Brain pericyte (primary cell): ENCODE data around the gene RNASE8.

ENCODE experiments used
- DNase-seq: peaks from one replicate; pipeline ENCODE4 v3.0.0-alpha.2; 2012; ENCODE audit warnings: low read depth, low spot score

Gene RNASE8

DNA sequence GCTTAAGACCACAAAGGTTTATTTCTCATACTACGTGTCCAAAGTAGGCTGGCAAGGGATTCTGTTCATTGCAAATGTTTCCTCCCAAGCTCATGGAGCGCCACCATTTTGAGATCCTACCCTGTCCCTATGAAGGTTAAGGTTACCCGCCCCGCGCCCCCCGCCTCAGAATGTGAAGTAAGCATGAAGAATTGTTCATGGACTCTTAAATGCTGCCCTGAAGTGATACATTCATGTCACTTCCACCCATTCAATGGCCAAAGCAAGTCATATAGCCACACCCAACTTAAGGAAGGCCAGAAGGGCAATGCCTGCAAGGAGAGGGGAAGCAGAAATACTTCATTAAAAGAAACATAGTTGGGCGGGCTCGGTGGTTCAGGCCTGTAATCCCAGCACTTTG, 47.5 kb downstream of the RNASE8 start:
- DNase-seq = no peak

DNA sequence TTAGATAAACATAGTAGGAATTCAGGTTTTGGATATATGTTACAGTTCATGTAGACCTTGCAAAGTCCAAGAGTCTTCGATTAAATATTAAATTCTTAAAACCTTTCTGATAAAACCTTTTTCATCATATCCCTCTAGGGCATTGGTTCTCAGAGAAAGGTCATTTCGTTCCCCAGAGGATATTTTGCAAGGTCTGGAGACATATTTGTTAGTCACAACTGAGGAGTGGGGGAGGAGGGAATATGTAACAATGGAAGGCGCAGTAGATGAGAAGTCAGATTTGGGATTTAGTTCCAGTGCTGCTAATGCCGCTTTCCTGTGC, 48.5 kb downstream of the RNASE8 start:
- no peak for DNase-seq

DNA sequence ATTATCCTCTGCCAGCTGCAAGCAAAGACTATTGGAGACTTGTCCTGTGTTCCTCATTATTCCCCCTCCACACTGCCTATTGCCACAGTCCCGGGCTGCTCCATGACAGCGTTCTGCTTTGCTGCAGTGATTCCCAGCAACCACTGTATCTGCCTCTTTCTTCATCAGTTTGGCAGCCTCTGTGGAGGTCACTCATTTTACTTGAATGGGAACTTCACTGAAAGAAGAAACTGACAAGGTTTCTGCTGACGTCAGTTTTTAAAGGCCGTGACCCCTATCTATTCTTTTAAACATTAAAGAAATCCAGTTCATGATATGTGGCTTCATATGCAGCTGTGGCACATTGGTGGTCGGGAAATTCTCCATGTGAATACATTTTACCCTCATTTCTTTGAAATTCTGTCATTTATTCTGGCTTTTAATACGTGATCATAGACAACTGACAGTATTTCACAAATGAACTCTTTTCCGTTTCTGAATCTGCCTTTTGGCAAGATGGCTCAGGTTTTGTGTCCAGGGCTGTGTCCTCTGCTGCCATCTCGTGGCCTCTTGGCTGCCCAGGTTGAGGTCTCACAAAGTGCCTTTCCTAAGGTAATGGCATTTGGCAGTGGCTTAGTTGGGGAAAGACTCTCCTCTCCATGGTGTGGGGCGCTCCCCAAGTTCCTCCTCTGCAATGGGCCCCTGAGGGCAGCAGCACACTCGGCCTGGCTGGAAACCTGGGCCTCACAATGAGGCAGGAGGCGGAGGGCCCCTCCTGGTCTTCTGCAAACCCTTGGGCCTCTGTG, 49.1 kb downstream of the RNASE8 start:
- DNase-seq = no peak

DNA sequence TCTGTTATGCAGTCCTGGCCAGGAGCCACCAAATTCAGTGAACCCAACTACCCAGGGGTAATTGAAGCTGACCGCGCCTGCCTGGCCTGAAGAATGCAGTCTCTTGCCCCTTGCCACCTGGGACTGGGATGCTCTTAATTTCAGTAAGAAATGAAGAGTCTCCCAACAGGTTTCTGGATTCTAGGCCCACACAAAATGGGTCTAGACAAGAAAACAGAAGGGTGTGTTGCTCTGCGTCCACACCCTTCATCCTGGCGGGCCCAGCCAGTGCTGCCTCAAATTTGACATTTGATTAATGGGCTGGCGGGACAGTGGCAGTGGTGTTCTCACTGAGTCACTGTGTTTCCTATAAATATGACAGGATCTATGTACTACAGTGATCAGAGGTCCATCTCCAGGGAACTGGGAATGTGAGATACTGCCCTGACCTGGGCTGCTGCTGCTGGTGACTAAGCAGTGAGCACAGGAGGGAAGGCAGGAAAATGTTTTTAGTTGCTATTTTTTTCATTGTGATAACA, 49.7 kb downstream of the RNASE8 start:
- no peak for DNase-seq
